ENCODE data around the gene IQGAP2. TPM values are rescaled to one million over a fixed set of nuclear protein-coding genes. Genes with fewer than 3 reads are reported as not detected.
A peak's percentile ranks its signal among the peaks of the same experiment; 100 is the strongest.

Gene IQGAP2
- total RNA-seq, 4 donors from 2014 or later = 46.8 to 121 (median 97.0) TPM

DNA sequence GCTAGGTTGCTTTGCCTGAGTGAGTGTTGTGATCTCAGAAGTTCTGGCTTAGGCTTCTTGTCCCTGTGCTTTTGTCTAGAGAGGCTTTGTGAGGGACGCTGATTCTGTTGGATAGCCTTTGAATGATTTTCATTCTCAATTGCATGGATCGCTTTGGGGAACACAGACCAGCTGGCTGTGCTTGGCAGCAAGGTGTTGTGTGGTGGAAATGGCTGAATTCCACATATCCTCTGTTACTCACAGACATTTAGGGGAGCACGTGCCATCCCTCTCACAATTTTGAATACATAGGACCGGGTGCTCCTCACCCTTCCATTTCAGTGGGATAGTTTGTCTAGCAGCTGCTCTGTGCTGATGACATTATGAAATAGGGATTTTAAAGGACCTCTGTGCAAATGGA, 76.2 kb downstream of the IQGAP2 start:
- no peaks in the 10 kb centered on the region for H3K9me3 ChIP-seq
- H3K27ac ChIP-seq = peak overlapping the region; percentile 84 to 88 (median 88)
- H3K4me1 ChIP-seq = peaks cover 30 to 84% (median 44%) of the 10 kb centered on the region in 4 donors
- 76% methylated on average over 4 of the region's 4 CpGs; no CpG with 5 or more reads in 1 of the 2 donors for WGBS, 2 donors (ENCODE audit: low coverage in 1 of 2)
- no peak for TF ChIP-seq EP300 (IDR thresholded peaks at IDR 0.05; ENCODE audit: low read depth)
- TF ChIP-seq, protein P1, sequence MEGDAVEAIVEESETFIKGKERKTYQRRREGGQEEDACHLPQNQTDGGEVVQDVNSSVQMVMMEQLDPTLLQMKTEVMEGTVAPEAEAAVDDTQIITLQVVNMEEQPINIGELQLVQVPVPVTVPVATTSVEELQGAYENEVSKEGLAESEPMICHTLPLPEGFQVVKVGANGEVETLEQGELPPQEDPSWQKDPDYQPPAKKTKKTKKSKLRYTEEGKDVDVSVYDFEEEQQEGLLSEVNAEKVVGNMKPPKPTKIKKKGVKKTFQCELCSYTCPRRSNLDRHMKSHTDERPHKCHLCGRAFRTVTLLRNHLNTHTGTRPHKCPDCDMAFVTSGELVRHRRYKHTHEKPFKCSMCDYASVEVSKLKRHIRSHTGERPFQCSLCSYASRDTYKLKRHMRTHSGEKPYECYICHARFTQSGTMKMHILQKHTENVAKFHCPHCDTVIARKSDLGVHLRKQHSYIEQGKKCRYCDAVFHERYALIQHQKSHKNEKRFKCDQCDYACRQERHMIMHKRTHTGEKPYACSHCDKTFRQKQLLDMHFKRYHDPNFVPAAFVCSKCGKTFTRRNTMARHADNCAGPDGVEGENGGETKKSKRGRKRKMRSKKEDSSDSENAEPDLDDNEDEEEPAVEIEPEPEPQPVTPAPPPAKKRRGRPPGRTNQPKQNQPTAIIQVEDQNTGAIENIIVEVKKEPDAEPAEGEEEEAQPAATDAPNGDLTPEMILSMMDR (IDR thresholded peaks at IDR 0.05) = no peak
- no peak for TF ChIP-seq POLR2AphosphoS5 (IDR thresholded peaks at IDR 0.05)
- TF ChIP-seq POLR2A (IDR thresholded peaks at IDR 0.05) = no peak
- no peak for DNase-seq
- no peaks in the 10 kb centered on the region for H3K27me3 ChIP-seq
- intact Hi-C loops (cut with DNase I; ENCODE audit: low total_unique reads) (no loop called here), in situ Hi-C loops (cut with MboI; ENCODE audit: low pct_ligation_motif_present in 1 of 4, low pct_unique_long_range_greater_than_20kb in 1 of 4, low sequenced_read_pairs in 3 of 4) (no loop called here)
- H3K36me3 ChIP-seq = no peaks in the 10 kb centered on the region
- no peak overlapping the region for H3K4me3 ChIP-seq

DNA sequence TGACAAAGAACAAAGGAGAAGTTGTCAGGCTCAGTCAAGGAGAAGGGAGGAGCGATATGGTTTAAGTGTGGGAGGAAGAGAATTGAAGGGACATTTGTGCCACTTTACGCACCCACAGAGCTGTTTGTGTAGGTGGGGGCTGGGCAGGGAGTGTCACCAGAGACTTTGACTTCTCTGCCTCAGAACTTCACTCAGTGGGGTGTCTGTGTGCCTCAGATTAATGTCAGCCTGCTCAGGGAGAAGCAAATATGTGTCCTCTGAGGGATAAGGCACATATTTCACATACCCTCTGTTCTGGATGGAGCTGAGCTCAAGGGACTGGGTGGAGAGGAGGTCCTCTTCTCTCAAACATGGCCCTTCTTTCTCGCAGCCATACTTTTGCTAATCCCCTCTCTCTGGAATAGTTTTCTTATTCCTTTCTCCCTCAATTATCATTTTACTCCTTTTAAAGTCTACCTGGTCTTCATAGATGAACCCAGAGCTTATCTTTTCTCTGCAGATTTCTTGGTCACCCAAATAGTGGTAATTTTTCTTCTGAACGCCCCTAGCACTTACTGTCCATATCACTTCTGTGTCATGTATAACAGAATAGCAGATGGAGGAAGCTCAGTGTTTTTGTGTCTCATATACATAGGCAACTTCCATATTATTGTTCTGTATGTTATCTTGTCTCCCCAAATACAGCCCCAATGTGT, 77.0 kb downstream of the IQGAP2 start:
- intact Hi-C loops (cut with DNase I; ENCODE audit: low total_unique reads) (no loop called here), in situ Hi-C loops (cut with MboI; ENCODE audit: low pct_ligation_motif_present in 1 of 4, low pct_unique_long_range_greater_than_20kb in 1 of 4, low sequenced_read_pairs in 3 of 4) (no loop called here)
- peaks cover 30 to 82% (median 43%) of the 10 kb centered on the region in 4 donors for H3K4me1 ChIP-seq
- H3K9me3 ChIP-seq = no peaks in the 10 kb centered on the region
- peak; percentile 84 for DNase-seq
- WGBS, 2 donors (ENCODE audit: low coverage in 1 of 2) = 68% methylated on average over 4 of the region's 4 CpGs
- TF ChIP-seq, protein P1 (IDR thresholded peaks at IDR 0.05) = no peak
- TF ChIP-seq EP300 (IDR thresholded peaks at IDR 0.05; ENCODE audit: low read depth) = no peak
- peak; percentile 48 for TF ChIP-seq POLR2A (IDR thresholded peaks at IDR 0.05)
- peak in 2 of 3 donors; percentile 30 to 63 for TF ChIP-seq POLR2AphosphoS5 (IDR thresholded peaks at IDR 0.05)
- H3K27me3 ChIP-seq = no peaks in the 10 kb centered on the region
- H3K36me3 ChIP-seq = no peaks in the 10 kb centered on the region
- peak overlapping the region; percentile 84 to 88 (median 88) for H3K27ac ChIP-seq
- H3K4me3 ChIP-seq = no peak overlapping the region

DNA sequence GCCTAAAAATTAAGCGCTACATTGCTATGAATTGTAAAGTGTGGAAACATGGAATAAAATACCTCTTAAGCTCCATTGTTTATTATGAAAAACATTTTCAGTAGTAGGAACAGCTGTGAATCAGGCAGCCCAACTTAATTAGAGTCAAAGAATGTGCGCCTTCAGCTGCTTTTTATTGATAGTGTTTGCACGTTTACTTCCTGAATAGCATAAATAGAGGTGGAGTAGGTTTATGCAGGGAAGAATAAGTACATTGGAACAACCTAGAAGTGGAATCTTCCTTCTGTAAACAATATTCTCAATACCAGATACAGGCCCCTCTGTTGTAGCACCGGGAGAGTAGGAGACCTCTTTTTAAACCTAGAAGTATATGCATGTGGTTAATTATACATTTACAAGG, 79.9 kb downstream of the IQGAP2 start:
- H3K4me1 ChIP-seq = peaks cover 20 to 60% (median 32%) of the 10 kb centered on the region in 4 donors
- TF ChIP-seq POLR2A (IDR thresholded peaks at IDR 0.05) (no peak), POLR2AphosphoS5 (IDR thresholded peaks at IDR 0.05) (peak in 1 of 3 donors; percentile 13)
- no peak for DNase-seq
- in situ Hi-C loops (cut with MboI; ENCODE audit: low pct_ligation_motif_present in 1 of 4, low pct_unique_long_range_greater_than_20kb in 1 of 4, low sequenced_read_pairs in 3 of 4) = no loop called here
- H3K9me3 ChIP-seq = no peaks in the 10 kb centered on the region
- no peaks in the 10 kb centered on the region for H3K36me3 ChIP-seq
- H3K27me3 ChIP-seq = no peaks in the 10 kb centered on the region
- peak overlapping the region; percentile 46 to 70 (median 65) for H3K27ac ChIP-seq
- intact Hi-C loops (cut with DNase I; ENCODE audit: low total_unique reads) = no loop called here
- H3K4me3 ChIP-seq = no peak overlapping the region
- WGBS, 2 donors (ENCODE audit: low coverage in 1 of 2) = 51 to 56% methylated on average over 3 to 4 of the region's 4 CpGs

DNA sequence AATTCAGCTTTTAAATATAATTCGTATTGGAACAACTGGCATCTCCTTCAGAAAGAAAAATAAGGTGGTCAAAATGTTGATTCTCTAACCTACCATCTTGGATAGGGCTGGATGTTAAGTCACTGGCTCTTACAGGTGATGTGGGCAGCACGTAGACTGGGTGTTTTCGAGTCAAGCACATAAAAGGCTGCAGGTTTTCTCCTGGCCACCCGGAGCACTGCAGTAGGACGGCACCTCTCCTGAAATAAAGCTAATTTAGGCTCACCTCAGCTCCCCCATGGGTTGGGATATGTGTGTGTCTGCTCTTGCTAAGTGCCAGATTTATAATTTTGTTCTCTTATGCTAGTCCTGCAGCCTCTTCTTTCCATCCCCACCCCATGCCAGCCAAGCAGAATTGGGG, 80.3 kb downstream of the IQGAP2 start:
- no peaks in the 10 kb centered on the region for H3K36me3 ChIP-seq
- intact Hi-C loops (cut with DNase I; ENCODE audit: low total_unique reads) (no loop called here), in situ Hi-C loops (cut with MboI; ENCODE audit: low pct_ligation_motif_present in 1 of 4, low pct_unique_long_range_greater_than_20kb in 1 of 4, low sequenced_read_pairs in 3 of 4) (no loop called here)
- TF ChIP-seq, protein P1 (IDR thresholded peaks at IDR 0.05) = no peak
- TF ChIP-seq POLR2A (IDR thresholded peaks at IDR 0.05) (no peak), POLR2AphosphoS5 (IDR thresholded peaks at IDR 0.05) (no peak), EP300 (IDR thresholded peaks at IDR 0.05; ENCODE audit: low read depth) (no peak)
- H3K4me1 ChIP-seq = peaks cover 20 to 57% (median 30%) of the 10 kb centered on the region in 4 donors
- H3K27ac ChIP-seq = peak overlapping the region; percentile 46 to 70 (median 65)
- DNase-seq = no peak
- WGBS, 2 donors (ENCODE audit: low coverage in 1 of 2) = 68 to 82% methylated on average over 3 to 5 of the region's 5 CpGs
- H3K4me3 ChIP-seq = no peak overlapping the region
- no peaks in the 10 kb centered on the region for H3K9me3 ChIP-seq
- no peaks in the 10 kb centered on the region for H3K27me3 ChIP-seq

Measured in transverse colon (tissue), 4 donors.